GM18868 (cell line): ENCODE results near the gene EMILIN2.

Experiments
- ATAC-seq: cut with Tn5 transposase; IDR thresholded peaks from one replicate; pipeline ENCODE4 v1.9.1; 2021; ENCODE audit warnings: mild to moderate bottlenecking, moderate library complexity; ENCODE audit not compliant: unreplicated experiment

Gene EMILIN2

DNA sequence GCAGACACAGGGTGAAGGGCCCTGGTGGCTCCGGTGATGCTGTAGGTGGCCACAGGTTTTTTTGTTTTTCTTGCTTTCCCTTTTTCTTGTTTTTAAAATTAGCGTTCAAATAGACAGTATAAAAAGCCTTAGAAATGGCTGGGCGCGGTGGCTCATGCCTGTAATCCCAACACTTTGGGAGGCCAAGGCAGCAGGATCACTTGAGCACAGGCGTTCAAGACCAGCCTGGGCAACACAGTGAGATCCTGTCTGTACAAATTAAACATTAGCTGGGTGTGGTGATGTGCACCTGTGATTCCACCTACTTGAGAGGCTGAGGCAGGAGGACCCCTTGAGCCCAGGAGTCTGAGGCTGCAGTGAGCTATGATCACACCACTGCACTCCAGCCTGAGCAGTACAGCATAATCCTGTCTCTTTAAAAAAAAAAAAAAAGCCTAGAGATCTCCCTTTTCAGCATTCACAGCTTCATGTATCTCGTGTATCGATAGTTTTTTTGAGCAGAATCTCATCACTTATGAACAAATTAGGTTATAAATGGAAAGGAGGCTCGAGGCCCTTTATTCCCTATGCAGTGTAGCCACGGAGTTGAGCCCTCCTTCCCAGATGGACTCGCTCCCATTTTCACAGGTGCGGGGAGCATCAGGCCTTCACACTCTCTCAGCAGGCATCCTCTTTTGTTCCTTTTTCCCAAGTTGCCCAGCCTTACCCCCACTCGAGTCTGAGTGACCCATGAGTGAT is 50.8 kb downstream of the EMILIN2 start:
- ATAC-seq, result no peak

- peak; percentile 64 for ATAC-seq
Measured at GRCh38 chr18:2898186-2898640, 51.4 kb downstream of the EMILIN2 start.

DNA sequence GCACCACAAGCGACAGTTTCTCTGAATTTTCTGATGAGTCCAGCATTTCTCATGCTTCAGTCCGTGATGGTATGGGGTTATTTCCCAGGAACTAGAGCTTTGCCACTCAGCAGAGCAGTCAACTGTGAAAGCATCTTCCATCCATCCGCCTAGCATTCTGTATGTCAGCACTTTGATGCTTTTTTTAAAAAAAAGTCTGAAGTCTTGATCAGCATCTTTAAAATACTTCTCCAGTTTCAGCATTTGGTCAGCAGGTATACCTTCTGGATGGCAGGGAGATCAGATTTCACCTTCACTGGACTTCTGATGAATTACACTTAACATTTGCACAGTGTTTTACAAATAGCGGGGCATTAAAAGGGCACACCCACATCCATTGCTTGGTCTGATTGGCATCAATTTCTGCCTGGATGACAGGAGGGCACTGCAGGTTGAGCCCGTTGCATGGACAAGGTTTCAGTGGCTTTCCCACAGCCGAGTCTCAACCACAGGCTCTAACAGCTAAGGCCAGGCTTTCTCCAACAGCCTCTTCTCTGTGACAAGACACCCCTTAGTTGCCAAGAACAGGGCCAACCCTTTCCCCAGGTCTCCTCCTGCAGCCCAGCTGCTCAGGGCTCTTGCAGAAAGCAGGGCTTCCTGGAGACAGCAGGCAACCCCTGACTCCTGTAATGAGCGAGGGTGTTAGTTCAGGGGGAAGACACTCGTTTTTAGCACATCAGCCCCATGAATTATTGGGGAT is 54.0 kb downstream of the EMILIN2 start:
- no peak for ATAC-seq

DNA sequence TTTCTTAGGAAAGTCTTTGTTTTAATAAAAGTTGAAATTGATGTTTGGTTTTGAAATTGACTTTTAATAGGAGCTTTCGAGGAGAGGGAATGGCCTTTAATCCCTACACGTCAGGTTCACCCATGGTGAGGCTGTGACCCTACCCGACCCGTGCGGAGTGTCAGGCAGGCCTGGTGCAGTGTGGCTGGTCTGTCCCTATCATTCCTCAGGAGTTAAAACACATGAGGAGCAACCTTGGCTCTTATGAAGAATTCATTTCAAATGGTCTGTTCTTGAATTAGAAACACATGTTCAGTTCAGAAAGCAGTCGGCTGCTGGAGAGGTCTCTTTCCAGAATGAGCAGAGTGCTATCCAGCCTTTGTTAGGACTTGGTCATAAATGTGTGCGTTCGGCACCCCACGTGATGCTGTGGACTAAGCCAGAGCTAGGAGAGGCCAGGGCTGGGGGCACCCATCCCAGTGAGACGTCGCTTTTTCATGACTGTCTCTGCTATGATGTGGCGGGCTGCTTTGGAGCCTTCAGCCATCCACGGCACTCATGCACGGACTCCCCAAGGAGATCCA is 54.7 kb downstream of the EMILIN2 start:
- ATAC-seq, result no peak

DNA sequence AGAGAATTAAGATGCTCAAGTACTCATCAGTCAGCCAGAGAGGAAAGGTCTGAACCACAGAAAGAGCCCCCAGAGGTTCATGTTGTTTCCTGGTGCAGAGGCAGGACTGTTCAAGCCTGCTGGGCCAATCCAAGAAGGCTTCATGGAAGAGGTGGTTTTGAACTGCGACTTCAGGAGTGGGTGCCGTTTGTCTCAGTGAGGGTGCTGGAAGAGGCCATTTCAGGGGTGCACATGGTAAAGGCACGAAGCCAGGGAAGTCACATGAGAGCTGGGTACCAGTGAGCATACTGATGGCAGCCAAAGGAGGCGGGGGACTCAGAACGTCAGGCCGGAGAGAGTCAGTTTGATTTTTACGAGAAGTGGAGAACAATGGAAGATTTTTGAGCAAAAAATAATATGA is 55.5 kb downstream of the EMILIN2 start:
- ATAC-seq, result no peak

- ATAC-seq, result no peak
Measured at GRCh38 chr18:2903006-2903405, 56.2 kb downstream of the EMILIN2 start.

GRCh38 chr18:2905854-2906703 is 59.3 kb downstream of the EMILIN2 start:
- ATAC-seq, result peak; percentile 36

DNA sequence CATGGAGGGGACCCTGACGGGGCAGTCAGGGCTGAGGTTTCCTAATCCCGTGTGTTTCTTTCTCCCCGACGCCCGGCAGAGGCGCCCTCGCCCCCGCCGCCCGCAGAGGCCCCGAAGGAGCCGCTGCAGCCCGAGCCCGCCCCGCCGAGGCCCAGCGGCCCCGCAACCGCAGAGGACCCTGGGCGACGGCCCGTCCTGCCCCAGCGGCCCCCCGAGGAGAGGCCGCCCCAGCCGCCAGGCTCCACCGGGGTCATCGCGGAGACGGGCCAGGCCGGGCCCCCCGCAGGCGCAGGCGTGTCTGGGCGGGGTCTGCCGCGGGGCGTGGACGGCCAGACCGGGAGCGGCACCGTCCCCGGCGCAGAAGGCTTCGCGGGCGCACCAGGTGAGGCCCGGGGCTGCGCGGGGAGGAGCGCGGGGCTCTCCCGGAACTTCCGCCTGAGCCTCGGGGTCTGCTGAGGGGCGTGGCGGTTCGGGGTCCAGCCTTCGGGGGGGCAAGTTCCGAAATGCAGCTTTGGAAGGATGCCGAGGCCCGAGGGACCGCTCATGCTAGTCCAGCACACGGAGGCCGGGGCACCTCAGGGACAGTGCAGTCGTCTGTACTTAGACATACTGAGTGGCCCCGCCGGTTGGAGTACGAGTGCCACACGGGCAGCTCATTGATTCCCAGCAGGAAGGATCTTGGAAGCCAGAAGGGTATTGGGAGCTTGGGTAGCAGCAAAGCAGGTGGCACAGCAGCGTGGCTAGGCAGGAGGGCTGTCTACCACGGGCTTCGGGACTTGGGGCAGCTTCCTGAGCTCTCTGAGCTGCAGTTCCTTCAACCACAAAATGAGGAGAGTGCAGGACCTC is 60.1 kb downstream of the EMILIN2 start:
- peak; percentile 69 for ATAC-seq

GRCh38 chr18:2907550-2908135 is 60.8 kb downstream of the EMILIN2 start:
- peak; percentile 13 for ATAC-seq

DNA sequence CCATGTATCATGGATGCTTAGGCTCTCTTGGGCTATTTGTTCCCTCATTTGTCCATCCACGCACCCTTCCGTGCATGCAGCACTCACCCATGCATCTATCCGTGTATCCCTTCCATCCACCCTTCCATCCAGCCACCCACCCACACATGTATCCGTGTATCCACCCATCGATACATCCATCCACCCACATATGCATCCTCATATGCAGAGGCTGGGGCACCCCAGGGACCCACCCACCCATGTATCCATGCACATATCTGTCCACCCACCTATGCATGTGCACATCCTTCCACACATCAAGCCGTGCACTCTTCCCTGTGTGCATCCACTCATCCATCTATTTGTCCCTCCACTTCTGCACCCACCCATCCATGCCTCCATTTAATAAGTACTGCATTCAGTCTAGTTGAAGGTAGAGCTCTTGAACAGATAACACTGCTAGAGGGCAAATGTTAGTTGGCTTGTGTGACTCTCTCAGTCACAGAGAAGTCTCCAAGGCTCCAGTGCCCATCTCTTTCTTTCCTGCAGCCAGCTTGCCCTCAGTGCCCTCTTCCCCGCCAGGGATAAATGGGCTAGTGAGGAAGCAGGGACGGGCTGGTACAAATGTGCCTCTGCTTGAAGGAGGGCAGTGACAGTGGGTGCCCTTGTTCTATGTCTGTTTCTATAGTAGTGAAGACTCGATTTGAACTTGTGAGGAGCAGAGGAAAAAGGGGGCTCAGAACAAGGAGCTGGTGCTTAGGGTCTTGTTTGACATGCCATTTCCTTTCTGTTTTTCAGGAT is 61.5 kb downstream of the EMILIN2 start:
- ATAC-seq, result no peak

DNA sequence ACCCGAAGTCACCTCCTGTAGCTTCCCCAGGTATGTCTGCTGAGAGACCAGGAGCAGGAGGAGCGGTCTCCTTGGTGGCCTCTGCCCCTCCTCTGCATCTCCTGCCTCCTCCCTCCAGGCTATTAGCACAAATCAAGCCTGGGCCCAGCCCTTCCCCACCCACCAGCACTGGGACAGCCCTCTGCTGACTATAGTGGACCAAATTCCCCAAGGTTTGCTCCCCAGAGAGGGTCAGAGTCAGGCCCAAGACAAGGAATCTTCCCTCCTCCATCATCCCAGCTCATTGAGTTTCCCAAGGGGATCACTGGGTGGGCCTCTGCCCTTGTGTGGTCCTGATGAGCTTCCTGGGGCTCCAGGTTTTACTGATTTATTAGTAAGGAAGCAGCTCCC is 62.1 kb downstream of the EMILIN2 start:
- ATAC-seq, result no peak

DNA sequence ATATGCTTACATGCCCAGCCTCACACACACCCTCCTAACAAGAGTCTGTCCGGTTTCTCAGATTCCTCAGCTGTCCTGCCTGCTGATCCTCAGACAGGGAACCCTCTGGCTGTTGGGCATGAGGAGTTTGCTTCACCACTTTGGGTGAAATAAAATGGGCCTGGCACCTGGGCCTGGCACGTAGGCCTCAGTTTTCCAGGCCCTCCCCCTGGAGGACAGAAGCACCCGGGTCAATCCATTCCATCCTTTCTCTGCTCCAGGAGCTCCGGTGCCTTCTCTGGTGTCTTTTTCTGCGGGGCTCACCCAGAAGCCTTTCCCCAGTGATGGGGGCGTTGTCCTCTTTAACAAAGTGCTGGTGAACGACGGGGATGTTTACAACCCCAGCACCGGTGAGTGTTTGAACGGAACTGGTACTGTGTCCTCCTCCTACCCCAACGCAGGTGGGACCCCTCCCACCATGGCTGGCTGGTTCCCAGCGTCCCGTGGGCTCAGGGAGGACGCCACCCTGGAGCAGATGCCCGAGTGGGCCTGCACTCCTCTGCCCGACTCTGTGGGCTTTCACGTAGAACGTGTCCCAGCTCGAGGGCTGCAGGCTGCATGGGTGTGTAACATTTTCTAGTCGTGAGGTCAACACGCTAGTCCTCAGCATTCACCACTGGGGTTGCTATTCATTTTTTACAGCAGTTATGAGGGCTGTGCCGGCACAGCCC is 62.8 kb downstream of the EMILIN2 start:
- ATAC-seq, result no peak

- ATAC-seq, result no peak
Measured at GRCh38 chr18:2910261-2910660, 63.5 kb downstream of the EMILIN2 start.

GRCh38 chr18:2910751-2911425 is 64.1 kb downstream of the EMILIN2 start:
- no peak for ATAC-seq

DNA sequence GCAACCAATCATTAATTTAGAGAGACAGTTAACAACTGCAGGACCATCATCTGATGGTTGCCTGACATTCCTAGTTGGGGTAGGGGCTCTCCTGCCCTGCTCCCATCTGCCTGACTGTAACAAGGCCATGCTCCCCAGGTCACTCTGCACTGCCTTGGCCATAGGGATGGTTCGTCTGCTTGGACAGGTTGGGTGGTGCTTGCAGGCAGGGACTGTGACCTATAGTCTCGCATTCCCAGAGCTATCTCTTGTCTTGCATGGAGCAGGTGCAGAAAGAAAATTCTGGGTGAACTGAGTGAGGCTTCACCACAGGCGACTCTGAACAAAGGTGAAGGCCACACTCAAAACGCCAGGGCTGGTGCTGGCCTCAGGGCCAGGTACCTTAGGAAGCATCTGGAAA is 64.7 kb downstream of the EMILIN2 start:
- ATAC-seq, result no peak

GRCh38 chr18:2912357-2913299 is 65.8 kb downstream of the EMILIN2 start:
- ATAC-seq, result no peak
